ENCODE results near the gene AKAP1.
A peak's percentile ranks its signal among the peaks of the same experiment; 100 is the strongest.

The AKAP1 gene, protein sequence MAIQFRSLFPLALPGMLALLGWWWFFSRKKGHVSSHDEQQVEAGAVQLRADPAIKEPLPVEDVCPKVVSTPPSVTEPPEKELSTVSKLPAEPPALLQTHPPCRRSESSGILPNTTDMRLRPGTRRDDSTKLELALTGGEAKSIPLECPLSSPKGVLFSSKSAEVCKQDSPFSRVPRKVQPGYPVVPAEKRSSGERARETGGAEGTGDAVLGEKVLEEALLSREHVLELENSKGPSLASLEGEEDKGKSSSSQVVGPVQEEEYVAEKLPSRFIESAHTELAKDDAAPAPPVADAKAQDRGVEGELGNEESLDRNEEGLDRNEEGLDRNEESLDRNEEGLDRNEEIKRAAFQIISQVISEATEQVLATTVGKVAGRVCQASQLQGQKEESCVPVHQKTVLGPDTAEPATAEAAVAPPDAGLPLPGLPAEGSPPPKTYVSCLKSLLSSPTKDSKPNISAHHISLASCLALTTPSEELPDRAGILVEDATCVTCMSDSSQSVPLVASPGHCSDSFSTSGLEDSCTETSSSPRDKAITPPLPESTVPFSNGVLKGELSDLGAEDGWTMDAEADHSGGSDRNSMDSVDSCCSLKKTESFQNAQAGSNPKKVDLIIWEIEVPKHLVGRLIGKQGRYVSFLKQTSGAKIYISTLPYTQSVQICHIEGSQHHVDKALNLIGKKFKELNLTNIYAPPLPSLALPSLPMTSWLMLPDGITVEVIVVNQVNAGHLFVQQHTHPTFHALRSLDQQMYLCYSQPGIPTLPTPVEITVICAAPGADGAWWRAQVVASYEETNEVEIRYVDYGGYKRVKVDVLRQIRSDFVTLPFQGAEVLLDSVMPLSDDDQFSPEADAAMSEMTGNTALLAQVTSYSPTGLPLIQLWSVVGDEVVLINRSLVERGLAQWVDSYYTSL

DNA sequence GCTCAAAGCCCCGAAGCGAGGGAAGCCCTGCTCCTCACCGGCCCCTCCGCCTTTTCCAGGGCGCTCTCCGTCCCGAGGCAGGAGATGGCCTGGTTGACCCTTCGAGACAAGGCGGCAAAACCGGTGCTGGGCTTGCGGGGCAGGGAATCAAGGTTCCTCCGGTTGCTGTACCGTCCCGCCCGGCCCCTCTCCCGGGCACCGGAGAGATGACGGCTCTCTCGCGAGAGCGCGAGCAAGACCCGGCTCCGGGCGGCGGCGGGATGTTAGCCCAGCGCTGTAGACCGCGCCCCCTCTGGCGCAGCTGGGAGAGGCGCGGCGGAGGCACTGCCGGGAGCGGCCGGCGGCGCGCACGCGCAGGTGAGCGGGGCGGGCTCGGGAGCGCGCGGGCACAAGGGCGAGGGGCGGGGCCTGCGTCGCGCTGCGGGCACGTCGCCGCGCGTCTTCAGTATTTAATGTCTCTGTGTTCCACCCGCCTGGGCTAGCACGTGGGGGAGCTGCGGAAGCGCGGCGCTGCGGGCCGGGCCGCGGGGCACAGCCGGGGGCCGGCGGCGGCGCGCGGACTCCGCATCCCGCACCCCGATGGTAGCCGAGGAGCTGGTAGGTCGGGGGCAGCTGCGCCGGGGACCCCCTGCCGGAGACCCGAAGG is at the start of gene AKAP1:
TSS of gene AKAP1 (plus strand) at position 445 of the 646 bp plus-strand sequence. CDS start 20,219 bp downstream, outside the sequence.
- peak; percentile 85 for DNase-seq (ENCODE audit: low read depth)

DNA sequence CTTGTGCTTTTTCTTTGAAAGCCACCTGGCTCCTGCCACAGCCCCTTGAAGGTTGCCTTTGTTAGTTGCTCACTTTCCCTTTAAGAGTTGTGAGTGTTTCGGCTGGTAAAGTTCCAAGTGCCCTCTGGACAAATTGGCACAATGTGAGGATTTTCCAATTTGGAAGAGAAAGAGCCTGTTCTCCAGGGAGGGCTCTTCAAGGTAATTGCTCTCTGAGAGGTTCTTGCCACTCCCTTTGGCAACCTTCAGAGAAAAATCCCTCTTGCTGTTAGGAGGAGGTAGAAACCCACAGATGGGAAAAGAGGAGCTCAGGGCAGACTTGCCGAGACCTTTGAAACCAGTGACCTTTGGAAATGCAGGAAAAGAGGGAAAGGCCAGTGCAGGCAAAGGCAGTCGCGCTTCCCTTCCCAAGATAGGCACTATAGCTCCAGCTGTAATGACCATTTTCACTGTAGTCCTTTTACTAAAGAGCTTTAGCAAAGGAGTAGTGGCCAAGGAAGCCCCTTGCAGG is 49.0 kb upstream of the AKAP1 start:
- no peak for DNase-seq (ENCODE audit: low read depth)

DNA sequence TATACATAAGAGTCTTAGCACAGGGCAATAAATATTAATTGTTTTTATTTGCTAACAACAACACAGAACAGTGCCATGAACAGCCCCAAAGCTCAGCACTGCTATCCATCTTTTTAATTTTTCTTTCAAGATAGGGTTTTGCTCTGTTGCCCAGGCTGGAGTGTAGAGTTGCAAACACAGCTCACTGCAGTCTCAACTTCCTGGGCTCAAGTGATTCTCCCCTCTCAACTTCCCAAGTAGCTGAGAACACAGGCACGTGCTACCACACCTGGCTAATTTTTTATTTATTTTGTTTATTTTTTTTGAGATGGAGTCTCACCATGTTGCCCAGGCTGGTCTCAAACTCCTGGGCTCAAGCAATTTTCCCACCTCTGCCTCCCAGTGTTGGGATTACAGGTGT is 47.6 kb upstream of the AKAP1 start:
- DNase-seq (ENCODE audit: low read depth): no peak

DNA sequence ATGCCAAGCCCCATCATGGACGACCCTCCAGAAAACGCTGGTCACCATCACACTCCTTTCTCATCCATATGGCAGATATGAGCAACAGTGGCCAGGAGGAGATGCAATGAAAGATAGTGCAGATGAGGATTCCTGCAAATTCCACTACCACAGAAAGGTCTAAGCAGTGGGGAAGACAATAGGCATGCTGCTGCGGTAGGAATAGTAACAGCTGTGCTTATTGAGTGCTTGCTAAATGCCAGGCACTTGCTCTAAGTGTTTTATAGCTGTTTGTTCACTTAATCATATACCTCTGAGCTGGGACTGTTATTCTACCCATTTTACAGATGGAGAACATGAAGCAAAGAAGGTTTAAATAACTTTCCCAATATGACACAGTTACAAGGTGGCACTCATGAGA is 46.6 kb upstream of the AKAP1 start:
- no peak for DNase-seq (ENCODE audit: low read depth)

DNA sequence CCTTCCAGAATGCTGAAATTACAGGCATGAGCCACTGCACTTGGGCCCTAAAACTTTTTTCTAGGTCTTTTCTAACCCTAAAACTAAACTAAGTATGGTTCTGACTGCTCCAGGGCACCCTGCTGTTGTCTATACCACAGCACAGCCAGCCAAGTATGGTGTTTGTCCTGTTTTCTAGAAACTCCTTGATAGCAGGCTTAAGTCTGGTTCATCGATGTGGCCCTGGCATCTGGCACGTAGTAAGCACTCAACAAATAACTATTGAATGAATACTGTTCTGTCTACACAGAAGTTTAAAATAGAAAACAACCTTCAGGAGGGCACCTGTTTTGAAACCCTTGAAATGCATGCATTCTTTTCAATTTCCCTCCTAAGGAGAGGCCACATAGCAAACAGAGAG is 44.5 kb upstream of the AKAP1 start:
- DNase-seq (ENCODE audit: low read depth): no peak

DNA sequence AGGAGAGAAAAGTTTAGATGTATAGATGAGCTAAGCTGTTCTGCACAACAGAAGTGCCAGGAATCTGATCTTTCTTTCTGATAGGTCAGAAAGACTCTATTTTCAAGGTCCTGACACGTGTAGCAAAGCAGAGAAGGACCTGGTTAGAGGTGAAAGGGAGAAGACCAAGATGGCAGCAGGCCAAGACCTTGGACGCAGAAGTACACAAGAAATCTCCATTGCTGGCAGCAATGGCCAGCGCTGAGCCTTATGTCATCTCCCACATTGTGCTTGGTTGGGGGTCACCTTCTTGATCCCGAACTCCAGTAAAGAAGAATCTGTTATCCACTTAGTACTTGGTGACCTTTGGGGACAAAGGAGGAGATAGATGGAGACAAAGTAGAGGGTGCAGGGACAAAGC is 41.8 kb upstream of the AKAP1 start:
- DNase-seq (ENCODE audit: low read depth): no peak

DNA sequence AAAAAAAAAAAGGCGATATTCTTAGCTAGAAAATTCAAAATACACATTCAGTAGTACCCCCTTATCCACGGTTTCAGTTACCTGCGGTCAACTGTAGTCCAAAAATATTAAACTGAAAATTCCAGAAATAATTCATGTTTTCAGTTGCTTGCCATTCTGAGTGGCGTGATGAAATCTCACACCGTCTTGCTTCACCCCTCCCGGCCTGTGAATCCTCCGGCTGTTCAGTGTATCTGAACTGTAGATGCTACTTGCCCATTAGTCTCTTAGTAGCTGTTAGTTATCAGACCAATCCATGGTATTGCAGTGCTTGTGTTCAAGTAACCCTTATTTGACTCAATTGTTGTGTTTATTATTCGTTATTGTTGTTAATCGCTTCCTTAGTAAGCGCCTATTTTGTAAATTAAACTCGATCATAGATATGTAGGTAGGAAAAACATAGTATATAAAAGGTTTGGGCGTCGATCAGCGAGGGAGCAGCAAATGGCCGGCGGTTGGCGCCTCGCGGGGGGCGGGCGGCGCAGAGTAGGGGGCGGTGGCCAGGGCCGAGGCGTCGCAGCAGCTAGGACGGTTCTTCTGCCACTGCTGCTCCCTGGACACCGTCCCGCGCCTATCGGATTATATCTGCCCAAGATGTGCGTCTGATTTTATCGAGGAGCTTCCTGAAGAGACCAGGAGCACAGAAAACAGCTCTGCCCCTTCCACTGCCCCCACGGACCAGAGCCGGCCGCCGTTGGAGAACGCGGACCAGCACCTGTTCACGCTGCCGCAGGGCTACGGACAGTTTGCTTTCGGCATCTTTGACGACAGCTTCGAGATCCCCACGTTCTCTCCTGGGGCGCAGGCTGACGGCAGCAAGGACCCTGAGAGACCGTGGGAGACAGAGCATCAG is 39.8 kb upstream of the AKAP1 start:
- DNase-seq (ENCODE audit: low read depth): no peak

DNA sequence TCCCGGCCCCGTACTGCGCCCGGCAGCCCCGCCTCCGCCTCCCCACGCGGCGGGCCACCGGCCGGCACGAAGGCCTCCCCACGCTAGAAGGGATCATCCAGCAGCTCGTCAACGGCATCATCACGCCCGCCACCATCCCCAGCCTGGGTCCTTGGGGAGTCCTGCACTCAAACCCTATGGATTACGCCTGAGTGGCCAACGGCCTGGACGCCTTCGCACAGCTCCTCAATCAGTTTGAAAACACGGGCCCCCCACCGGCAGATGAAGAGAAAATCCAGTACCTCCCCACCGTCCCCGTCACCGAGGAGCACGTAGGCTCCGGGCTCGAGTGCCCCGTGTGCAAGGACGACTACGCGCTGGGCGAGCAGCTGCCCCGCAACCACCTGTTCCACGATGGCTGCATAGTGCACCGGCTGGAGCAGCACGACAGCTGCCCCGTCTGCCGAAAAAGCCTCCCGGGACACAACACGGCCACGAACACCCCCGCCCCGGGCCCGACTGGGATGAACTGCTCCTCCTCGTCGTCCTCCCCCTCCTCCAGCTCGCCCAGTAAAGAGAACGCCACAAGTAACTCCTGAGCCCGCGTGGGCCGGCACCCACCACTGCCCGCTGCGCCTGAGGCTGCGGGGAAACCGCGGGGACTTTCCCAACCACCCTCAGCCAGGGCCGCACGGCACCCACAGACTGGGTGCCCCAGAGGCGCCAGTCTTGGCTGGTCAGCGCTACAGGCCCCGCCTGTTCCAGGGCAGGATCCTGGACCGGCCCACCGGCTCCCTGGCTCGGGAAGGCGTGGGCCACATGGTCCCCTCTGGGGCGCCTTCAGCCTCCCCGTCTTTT is 39.0 kb upstream of the AKAP1 start:
- no peak for DNase-seq (ENCODE audit: low read depth)

DNA sequence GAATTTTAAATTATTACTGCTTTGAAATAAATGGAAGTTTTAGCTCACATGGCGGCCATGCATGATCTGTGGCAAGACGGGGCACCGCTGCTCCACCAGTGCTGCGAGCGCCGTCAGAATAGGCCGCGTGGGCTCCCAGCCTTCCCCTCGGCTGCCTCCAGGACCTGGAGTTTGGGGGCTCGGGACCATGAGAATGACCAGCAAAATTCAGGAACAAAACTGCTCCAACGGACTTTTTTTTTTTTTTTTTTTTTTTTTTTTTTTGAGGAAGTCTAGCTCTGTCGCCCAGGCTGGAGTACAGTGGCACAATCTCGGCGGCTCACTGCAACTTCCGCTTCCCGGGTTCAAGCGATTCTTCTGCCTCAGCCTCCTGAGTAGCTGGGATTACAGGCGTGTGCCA is 38.3 kb upstream of the AKAP1 start:
- DNase-seq (ENCODE audit: low read depth): no peak

DNA sequence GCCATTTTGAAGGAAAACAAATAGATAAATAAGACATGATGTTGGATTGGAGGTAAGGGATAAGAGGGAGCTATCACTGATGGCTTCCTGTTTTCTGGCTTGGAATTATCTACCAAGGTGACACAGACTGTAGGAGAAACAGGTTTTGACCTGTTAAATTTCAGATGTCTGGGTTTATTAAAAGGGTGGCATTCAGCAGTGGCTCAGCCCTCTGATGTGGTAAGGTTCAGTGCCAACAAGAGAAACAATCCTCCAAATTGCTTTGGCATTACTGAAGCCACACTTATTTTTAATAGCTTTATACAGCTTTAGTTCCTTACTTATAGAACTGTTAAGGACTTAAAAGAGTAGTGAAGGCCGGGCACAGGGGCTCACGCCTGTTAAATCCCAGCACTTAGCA is 37.0 kb upstream of the AKAP1 start:
- no peak for DNase-seq (ENCODE audit: low read depth)

DNA sequence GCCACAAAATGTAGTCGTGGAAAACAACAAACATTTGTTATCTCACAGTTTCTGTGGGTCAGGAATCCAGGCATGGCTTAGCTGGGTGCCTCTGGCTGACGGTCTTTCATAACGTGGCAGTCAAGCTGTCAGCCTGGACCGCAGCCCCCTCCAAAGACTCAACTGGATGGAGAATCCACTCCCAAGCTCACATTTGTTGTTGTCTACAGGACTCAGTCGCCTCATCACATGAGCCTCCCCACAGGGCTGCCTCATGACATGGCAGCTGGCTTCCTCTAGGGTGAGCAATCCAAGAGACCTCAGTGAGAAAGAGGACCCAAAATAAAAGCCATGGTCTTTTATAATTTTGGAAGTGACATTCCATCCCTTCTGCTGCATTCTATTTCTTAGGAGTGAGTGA is 34.7 kb upstream of the AKAP1 start:
- DNase-seq (ENCODE audit: low read depth): no peak

DNA sequence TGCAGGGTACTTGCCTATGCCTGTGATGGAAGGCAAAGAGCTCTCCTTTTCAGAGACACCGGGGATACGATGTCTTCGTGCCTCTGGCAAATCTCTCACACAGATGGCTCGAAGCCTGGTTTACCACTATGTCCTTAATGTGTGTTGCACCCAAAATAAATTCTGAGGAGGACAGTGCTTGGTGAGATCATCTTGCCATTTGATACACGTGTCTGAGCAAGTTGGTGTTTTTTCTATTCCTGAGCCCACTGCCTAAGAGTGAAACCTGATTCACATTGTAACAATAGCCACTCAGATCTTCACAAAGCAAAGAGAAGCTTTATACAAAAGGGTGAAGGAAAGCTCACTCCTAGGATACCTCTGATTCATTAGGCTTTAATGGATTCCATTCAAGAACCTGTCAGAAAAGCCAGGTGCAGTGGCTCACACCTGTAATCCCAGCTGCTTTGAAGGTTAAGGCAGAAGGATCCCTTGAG is 33.1 kb upstream of the AKAP1 start:
- DNase-seq (ENCODE audit: low read depth): no peak

DNA sequence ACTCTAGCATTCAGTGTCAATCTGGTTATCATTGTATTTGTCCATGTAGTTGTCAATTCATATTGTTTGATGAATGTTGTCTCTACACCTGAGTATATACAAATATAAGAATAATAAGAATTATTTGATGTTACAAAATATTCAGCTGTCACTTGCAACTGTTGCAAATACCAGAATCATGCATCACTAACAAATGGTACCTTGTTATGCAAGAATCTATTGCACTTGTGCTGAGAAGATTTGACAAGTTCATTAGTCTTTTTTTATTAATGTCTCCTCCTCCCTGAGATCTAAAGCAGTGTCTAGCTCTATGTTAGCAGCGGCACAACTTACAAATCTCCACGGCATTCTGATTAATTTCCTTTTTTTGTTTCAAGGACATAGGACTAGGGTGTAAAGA is 22.2 kb upstream of the AKAP1 start:
- no peak for DNase-seq (ENCODE audit: low read depth)

DNA sequence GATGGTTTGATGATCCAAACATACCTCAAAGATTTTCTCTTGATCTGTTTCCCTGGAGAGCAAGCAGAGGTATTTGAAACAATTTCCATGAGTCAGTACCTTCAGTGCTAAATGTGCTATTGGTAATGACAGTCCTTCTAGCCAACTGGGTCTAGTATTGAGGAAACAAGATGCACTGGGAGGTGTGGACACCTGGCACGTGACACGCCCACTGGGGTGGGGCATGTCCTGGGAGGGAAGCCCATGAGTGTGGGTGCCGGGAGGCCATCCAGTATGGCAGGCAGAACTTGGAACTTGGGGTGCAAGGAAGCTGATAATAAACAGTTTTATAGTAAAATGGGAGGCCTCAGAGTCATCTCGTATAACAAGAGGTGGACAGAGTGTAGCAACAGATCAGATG is 17.9 kb upstream of the AKAP1 start:
- DNase-seq (ENCODE audit: low read depth): no peak

DNA sequence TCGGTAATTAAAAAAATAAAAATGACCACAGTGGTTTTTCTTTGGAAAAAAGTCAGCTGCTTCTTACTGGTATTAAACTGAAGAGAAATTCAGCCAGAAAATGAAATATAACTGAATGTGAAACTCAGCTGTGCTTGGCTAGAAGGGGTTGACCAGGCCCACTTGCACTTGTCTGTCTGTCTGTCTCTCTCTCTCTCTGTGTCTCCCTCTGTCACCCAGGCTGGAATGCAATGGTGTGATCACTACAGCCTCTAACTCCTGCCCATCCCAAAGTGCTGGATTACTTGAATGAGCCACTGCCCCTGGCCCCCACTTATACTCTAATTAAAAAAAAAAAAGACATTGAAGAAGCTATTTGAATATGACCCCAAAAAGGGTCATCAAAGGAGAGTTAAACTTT is 17.3 kb upstream of the AKAP1 start:
- DNase-seq (ENCODE audit: low read depth): no peak

DNA sequence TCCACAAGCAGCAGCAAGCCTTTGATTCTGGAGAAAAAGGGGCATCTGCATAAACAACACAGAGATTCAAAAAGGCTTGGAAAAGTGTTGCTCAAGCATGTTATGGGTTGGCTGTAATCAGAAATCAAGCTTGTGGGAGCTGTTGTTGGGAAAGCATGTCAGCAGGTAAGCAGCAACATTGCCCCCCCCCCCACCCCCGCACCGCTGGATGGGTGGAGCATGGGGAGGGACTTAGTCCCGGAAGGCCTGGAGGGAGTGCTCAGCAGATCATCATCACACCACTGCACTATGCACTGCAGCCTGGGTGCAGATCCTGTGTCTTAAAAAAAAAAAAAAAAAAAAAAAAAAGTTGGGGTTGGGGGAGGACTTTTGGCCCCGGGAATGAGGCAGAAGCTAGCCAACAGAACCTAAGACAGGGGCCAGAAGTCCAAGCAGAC is 16.8 kb upstream of the AKAP1 start:
- DNase-seq (ENCODE audit: low read depth): no peak

DNA sequence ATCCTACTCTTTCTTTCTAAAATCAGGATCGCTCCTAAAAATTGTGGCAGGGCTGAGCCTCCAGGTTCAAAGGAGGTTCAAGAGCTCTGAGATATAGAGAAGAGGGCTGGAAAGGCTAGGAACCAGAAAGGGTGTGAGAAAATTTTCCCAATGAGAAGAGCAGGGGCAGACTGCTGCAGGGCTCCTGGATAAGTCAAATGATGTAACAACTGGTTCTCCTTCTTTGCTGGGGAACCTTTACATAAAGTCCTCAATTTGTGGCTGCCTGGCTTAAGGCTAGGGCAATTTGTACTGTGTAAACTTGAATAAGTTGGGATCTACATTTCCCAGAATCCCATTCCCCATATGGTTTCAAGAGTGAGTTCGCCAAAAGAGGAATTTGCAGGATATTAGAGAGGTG is 16.3 kb upstream of the AKAP1 start:
- no peak for DNase-seq (ENCODE audit: low read depth)

DNA sequence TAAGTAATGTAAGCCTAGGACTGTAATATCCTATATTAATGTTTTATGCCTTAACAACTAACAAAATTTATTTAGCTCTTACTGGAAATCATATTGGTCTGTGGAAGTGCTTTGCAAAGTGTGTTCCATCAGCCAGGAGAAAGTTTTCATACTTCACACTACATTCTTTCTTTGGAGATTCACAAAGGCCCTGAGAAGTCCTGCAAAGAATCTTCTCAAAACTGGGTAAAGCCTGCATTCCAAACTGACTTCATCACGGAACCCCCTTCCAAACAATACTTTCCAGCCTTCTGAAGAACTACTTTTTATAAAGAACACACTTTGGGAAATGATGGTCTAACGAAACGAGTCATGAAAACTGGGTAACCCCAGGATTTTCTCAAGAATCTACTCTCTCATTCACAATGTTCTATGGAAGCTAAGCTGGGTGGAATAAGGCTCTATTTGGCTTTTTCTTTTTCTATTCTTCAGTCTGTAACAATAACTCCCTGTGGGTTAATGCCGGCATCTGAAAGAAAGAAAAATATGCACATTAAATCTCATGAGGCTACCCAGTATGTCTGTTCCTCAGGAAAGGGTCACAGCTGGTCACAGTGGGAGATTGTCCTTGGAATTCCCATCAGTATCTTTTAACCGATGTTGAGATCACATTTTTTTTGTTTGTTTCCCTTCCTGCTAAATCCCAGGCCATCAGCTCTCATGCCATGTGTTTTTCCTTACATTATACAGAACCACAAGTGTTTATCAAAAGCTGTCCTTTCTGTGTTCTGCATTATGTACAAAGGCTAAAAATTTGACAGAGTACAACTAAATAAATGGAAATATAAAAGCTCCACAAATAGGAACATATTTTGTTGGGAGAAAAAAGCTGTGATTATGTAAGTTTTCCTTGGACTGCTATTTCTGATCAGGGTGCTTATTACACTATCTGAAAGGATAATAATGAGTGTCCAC is 12.8 kb upstream of the AKAP1 start:
- no peak for DNase-seq (ENCODE audit: low read depth)

DNA sequence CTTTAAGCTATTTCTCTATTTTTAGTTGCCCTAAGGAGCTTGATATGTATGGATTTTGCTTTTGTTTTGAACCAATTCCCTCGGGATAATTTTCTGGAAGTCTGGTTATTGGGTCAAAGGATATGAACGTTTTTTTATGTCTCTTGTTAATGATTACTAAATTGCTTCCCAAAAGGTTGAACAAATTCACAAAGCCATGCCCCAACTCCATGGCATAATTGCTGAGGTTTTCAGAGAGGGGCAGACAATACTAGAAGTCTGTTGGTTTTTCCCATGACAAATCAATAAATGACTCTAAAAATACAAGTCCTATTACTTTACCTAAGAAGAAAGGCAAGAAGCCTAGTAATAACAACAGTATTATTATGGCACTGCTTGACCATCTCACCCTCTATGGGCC is 11.4 kb upstream of the AKAP1 start:
- no peak for DNase-seq (ENCODE audit: low read depth)
